SK-MEL-5 (cell line): ENCODE results near the gene SH3BP5. TPM values are rescaled to one million over a fixed set of nuclear protein-coding genes. Genes with fewer than 3 reads are reported as not detected.
"Not testable (repeated sequence)": the region's sequence is repeated elsewhere in the genome, so short reads cannot be mapped to it uniquely, and the experiment has no call there.

ENCODE experiments used
- DNase-seq: peaks from one replicate; pipeline ENCODE4 v3.0.0-alpha.2; 2016; ENCODE audit warnings: low read depth, low spot score
- in situ Hi-C: cut with HindIII; loops from 2 replicates; pipeline ENCODE4 v1.10.0; 2016; ENCODE audit warnings: low sequenced_read_pairs, high pct_unique_total_duplicates, low pct_unique_long_range_greater_than_20kb
- polyA plus RNA-seq, 2 experiments: library from polyadenylated mRNA; depleted of rRNA; stranded (reverse); fragments of >200 nt; gene quantifications; 2 replicates each; pipeline ENCODE4 v1.2.3, GENCODE V29; 2015
- total RNA-seq: library from RNA; depleted of rRNA; stranded (reverse); fragments of >200 nt; shearing (Covaris generic); gene quantifications from 2 replicates; pipeline ENCODE4 v1.2.3, GENCODE V29; 2014; rRNA removed

Gene SH3BP5, protein sequence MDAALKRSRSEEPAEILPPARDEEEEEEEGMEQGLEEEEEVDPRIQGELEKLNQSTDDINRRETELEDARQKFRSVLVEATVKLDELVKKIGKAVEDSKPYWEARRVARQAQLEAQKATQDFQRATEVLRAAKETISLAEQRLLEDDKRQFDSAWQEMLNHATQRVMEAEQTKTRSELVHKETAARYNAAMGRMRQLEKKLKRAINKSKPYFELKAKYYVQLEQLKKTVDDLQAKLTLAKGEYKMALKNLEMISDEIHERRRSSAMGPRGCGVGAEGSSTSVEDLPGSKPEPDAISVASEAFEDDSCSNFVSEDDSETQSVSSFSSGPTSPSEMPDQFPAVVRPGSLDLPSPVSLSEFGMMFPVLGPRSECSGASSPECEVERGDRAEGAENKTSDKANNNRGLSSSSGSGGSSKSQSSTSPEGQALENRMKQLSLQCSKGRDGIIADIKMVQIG
- 48.2 and 49.3 TPM in 2 replicates for total RNA-seq
- polyA plus RNA-seq (2015; cell fraction: cytosol; rRNA removed) = 83.2 and 101 TPM in 2 replicates
- polyA plus RNA-seq (2015; cell fraction: nucleus; rRNA removed) = 57.7 and 70.2 TPM in 2 replicates

DNA sequence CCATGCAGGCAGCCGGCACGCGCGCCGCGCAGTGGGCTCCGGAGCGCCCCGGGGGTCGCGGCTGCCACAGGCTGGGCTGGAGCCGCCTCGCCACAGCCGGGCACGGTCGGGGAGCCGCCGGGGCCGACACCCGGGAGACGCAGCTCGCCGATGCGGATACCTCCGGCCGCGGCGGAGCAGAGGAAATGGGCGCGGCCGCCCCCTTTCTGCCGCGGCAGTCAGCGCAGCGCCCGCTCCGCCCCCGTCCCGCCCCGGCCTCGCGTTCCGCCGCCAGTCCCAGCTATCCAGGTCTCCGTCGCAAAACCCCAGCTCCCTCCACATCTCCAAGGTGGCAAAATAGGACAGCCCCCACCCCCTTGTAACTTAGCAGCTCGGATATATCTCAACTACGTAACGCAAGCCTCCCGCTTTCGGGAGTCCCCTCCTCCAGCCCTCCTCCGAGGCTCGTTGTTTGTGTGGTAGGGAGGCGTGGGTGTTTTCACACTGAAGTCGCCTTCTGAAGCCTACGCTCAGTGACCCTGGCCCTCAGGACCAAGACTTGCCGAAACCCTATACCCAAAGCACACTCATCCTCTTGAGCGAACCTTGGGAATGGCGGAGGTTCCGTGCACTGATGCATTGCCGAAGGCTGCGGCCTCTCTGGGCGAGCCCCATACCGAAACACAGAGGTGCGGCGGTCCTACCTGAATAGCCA, at the start of gene SH3BP5:
Gene SH3BP5, minus strand, starts transcription at position 182 of the 694 bp plus-strand sequence. Its CDS starts 178 bp downstream, at position 4.
- in situ Hi-C loops = no loop called here
- peak; percentile 65 for DNase-seq

DNA sequence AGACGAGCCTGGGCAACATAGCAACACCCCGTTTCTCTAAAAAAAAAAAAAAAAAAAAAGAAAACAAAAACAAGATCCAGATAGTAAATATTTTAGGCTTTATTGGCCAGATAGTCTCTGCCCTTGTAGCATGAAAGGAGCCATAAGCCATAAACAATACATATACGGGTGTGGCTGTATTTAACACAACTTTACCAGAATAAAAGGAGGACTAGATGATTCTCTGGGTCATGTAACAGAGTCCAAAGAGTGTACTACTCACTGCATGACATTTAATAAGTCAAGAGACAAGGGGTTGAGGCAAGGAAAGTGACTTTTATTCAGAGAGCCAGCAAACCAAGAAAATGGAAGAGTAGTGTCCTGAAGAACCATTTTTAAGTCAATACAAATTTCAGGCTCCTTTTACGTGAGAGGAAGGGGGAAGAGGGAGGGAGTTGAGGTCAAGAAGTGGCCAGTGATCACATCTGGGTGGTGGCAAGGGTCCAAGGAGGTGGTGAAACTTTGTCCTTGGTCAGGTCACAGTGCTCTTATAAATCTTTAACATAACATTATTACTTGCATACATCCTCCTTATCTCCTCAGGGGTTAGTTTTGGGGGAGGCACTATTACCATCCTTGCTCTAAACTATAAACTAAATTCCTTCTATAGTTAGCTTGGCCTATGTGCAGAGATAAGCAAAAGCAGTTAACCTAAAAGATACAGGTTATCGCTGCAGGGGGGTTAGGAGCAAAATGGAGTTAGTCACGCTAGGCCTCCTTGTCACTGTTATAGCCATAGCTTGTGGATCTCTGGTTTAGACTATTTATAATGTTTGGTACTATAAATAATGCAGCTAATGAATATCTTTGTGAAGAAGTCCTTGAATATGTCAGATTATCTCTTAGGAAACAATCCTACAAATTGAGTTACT, 48.8 kb upstream of the SH3BP5 start:
- no peak for DNase-seq
- in situ Hi-C loops = no loop called here

DNA sequence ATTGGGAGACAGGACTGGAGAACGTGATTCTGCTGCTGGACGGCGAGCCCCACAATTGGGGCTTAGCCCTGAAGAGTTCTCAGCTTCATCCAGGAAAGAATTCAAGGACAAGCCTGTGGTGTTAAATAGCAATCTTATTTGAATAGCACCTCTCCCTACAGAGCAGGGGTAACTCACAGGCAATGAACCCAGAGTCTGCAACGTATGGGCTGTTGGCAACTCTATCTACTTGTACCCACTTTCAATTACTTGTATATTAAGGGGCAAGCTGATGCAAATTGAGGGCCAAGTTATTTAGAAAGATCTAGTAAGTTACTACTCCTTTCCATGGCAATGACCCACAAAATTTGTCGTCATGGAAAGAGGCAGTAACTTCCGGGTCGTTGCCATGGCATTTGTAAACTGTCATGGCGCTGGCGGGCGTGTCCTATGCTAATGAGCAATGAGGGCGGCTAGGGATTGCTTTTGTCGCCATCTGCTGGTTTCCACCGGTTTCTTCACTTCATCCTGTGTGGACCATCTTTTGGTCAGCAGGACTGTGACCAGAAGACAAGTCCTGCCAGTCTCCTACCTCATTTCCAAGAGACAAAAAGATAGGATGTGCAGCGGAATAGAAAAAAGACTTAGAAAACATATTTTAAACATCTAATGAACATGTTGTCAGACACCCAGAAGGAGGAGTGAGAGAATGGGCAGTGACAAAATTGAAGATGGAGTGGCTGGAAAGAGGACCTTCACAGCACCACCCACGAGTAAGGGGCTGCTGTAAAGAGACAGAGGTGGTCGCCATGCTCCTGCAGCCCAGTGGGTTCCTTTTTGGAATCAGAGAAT, 45.8 kb upstream of the SH3BP5 start:
- in situ Hi-C loops = no loop called here
- peak; percentile 96 for DNase-seq

DNA sequence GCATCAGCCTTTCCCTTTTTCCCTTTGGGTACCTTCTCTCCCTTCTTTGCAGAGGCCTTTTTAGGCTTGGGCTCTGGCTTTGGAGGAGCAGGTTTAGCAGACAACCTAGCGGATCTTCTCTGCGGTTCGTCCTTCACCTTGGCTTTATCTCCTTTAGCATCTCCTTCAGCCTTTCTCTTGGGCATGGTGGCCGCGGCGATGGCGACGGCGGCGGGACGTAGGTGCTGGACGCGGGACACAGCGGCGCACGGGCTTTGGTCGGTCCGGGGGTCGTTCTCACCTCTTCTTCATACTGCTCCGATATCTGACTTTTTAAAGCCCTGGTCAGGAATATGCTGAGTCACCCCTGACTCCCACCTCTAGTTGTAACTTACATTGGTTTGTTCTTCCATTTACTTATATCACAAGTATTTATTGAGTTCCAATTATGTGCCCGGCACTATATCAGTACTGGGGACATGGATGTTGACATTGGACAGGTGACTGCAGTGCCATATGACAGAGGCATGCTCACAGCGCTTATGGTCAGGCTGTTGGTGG, 43.1 kb upstream of the SH3BP5 start:
- DNase-seq = no peak
- in situ Hi-C loops = no loop called here

DNA sequence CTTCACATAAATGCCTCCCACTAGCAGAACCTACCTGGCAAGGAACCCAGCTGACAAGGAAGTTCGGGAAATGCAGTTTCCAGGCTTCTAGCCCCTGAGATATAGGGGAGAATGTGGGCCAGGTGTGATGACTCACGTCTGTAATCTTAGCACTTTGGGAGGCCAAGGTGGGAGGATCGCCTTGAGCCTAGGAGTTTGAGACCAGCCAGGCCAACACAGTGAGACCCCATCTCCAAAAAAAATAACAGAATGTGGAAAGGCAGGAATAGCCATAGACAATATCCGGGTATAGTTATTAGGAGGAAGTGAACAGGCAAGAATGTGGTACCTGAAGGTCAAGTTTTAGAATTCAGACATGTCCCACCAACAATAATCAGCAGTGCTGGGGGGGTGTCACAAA, 40.5 kb upstream of the SH3BP5 start:
- in situ Hi-C loops = no loop called here
- no peak for DNase-seq

DNA sequence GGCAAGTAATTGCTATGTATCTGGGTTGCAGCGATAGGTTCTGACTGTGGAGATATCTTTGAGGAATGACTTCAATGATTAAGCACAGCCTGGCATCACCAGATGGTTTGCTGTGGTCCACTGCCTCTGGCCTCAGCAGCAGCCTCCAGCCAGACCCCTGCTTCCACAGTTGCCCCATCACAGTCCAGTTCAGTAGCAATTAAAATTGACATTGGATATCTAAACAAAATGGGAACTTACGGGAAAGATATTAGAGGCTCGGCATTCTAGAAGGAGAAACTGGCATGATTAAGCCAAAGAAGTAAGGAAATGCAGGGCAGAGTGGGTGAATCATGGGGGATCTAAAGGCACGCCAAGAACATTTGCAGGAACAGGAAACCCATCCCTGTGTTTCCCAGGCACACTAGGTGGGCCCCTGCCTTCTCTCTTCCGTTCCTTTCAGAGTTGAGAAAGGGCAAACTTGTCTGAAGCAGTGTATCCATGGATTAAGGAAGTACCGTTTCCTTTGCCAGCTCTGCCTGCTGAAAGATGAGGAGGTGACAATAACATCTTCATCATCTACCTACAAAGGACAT, 36.3 kb upstream of the SH3BP5 start:
- DNase-seq = no peak
- in situ Hi-C loops = no loop called here

DNA sequence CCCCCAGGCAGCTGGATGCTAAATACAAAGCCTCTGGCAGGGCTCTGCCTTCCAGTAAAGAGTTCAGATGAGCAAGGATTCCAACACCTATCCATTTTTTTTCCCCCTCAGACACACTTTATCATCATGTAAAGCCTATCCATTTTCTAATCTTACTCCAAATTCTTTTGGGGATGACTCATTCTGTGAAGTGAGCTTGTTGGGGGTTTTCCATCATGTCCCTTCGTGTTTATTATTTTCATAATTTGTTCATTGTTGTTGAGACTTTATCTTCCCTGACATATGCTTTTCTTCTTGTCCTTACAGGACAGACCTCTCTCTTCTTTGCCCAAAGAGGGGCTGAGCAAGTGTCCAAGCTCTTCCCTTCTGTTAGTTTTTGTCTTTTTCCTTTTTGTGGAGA, 34.7 kb upstream of the SH3BP5 start:
- no peak for DNase-seq
- in situ Hi-C loops = no loop called here

DNA sequence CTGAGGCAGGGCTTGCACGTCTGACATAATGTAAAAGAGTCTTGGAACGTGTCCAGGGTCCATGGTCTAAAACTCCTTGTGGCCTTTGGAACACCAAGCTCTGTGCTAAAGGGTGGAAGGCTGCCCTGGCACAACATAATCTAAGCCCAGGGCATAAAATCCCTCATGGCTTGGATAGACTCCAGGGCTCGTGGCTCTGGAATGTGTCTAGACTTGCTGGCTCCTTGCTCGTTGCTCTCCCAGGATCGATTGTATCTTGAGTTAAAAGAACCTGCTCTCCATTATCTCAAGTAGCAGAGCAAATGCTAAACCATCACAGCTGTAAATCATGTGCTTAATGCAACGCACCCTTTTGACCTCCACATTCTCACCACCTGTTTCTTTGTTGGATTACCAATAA, 31.7 kb upstream of the SH3BP5 start:
- DNase-seq, in situ Hi-C loops: not testable (repeated sequence)

DNA sequence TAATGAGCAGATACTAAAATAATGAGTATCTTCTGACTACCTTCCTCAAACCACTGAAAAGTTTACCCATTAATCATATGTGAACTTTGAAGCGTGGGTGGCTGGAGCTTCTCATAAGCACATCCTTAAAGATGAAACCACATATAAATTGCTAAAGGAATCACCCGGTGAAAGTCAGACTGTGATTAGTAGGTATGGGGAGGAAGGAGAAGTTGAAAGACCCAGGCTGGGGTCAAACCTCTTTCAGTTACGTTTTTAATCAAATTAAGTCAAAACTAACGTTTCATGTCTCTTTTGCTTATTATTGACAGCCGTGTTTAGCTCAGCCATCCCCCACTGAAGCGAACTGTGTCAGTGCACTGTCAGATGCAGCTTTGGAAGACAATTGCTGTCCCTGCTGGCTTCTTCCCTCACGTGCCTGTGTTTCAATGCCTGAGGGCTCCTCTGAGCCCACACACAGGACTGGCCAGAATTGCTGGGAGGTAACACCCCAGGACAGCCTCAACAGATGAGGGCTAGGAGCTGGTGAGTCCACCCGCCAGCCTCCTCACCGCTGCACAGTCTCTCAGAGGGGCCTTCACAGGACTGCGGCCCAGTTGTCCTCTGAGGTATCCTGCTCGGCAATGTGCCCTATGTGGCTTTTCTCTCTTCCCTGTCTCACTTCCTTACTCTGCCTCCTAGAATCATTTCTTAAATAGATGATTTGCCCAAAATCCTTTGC, 29.3 kb upstream of the SH3BP5 start:
- DNase-seq = no peak
- in situ Hi-C loops = no loop called here

DNA sequence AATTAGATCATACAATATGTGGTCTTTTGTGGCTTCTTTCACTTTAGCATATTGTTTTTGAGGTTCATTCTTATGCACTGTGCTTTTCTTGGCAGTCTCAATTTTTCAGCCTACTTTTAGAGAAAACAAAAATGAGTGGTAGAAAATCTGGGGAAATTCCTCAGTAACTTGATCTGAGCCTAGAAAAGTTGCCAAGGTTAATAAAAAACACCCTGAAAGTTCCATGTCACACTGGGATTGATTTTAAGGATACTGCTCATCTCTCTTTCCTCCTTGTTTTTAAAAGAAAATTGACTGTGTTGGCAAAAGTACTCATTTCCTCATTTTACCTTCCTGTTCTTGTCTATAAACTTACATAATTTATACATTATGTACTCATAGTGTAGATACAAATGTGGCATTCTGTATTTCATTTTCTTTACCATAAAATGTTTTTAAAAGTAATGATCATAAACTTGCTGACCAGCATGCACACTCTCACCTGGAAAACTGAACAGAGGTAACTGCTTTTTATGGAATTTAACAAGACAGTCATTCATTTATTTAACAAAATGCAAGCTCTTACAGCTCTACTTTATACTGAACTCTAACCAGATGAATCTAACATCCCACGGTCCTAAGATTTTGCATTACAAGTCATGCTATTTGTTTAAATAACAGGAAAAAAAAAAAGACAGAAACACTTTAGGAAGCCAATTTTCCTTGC, 28.6 kb upstream of the SH3BP5 start:
- DNase-seq = no peak
- in situ Hi-C loops = no loop called here

DNA sequence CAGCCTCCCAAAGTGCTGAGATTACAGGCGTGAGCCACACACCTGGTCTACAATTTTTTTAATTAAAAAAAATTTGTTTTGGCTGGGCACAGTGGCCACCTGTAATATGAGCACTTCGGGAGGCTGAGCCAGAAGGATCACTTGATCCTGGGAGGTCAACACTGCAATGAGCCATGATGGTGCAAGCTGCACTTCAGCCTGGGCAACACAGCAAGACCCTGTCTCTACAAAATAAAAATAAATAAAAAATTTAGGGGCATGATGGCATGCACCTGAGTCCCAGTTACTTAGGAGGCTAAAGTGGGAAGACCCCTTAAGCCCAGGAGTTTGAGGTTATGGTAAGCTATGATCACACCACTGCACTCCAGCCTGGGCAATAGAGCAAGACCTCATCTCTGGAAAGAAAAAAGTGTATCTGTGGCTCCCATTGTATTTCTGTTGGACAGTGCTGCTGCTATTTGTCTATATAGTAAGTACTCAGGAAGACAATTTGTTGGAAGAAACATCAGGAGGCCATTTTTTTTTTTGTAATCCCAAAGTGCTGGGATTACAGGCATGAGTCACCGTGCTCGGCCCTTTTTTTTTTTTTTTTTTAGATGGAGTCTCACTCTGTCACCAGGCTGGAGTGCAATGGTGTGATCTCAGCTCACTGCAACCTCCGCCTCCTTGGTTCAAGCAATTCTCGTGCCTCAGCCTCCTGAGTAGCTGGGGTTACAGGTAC, 27.5 kb upstream of the SH3BP5 start:
- in situ Hi-C loops = no loop called here
- no peak for DNase-seq

DNA sequence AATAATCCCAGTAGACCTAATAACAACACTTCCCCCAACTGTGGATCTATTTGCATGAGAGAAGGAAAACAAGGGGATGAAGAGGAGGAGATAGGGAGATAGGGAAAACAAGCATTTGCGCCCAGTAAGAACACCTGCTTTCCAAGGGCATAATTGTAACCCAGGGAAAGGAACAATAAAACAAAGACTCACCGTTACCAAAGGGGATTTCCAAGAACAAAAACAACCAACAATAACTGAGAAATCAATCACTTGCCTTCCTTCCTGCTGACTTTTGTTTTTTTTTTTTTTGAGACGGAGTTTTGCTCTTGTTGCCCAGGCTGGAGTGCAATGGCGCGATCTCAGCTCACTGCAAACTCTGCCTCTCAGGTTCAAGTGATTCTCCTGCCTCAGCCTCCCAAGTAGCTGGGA, 24.3 kb upstream of the SH3BP5 start:
- in situ Hi-C loops, DNase-seq: not testable (repeated sequence)

DNA sequence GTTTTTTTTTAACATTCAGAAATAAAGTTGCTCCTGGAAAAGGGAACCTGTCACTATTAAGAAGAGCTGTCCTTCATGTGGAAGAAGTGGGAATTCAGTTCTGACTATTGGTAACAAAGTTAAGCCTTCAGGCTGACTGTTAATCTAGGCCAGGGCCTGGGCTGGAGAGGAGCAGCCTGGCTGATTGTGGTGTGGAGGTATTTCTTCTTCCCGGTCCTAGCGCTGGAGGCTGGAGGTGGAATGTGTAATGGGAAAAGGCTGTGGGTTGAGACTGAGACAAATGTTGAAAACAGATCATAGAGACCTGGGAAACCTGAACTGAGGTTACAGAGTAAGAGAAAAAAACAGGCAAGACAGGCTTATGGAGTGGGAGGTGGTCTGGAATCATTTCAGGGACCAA, 23.8 kb upstream of the SH3BP5 start:
- no peak for DNase-seq
- in situ Hi-C loops = no loop called here

DNA sequence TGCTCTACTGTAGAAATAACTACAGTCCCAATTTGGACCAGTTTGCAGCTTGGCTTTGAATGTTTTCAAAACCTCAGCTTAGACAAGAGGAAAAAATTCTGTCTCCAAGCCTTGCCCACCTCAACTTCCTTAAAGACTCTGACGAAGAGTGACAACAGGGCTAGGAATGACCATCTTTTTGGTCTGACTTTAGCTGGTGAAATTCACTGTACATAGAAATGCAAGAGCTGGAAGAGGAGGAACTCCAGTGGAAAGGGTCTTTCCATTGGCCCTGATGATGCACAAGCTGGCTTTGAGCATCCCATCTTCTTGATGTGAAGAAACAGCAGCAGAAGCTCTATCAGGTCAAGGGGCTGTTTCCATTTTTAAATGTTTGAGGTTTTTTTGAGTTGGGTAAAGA, 22.7 kb upstream of the SH3BP5 start:
- no peak for DNase-seq
- in situ Hi-C loops = no loop called here

DNA sequence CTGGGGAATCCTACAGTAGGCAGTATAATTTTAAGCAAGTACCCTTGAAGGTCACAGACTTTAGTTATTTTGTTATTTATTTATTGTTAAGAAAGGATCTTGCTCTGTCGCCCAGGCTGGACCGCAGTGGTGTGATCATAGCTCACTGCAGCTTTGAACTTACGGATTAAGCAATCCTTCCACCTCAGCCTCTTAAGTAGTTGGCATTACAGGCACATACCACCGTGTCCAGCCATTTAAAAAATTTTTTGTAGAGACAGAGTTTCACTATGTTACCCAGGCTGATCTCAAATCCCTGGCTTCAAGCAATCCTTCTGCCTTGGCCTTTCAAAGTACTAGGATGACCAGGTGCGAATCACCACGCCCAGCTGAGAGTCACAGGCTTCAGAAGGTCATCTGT, 22.1 kb upstream of the SH3BP5 start:
- DNase-seq = no peak
- in situ Hi-C loops = no loop called here
